ENCODE measurements around the gene RHOH.
"Not testable (repeated sequence)": the region's sequence is repeated elsewhere in the genome, so short reads cannot be mapped to it uniquely, and the experiment has no call there.

RHOH gene, protein sequence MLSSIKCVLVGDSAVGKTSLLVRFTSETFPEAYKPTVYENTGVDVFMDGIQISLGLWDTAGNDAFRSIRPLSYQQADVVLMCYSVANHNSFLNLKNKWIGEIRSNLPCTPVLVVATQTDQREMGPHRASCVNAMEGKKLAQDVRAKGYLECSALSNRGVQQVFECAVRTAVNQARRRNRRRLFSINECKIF

DNA sequence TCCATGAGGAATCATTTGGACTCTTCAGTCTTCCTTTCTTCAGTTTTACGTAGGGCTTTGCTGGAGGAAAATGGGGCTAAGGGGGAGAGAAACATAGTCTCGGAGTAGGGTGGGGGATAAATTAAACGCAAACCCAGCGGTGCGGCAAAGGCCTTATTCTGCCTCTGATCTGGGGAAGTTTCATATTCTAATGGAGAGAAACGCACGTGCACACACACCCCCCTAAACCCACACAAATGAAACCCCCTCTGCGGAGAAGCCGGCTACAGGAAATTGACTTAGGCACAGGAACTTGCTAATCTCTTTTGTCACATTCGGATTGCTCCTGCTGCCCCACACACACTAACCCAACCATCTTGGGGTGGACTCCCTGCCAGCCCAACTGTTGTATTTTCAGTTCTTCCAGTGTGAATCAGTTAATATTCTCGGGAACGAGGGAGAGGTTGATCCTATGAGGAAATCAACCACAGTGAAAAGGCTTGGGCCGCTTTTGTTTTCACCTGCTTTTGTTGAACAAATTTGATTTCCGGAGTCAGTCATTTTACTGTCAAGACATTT lies at the start of gene RHOH:
TSS of gene RHOH (plus strand) at position 308 of the 558 bp plus-strand sequence. CDS start 46,356 bp downstream, outside the sequence.
- no peak for DNase-seq

DNA sequence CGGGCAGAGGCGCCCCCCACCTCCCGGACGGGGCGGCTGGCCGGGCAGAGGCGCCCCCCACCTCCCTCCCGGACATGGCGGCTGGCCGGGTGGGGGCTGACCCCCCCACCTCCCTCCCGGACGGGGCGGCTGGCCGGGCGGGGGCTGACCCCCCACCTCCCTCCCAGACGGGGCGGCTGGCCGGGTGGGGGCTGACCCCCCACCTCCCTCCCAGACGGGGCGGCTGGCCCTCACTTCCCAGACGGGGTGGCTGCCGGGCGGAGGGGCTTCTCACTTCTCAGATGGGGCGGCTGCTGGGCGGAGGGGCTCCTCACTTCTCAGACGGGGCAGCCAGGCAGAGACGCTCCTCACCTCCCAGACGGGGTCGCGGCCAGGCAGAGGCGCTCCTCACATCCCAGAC lies 49.3 kb upstream of the RHOH start:
- DNase-seq = not testable (repeated sequence)

DNA sequence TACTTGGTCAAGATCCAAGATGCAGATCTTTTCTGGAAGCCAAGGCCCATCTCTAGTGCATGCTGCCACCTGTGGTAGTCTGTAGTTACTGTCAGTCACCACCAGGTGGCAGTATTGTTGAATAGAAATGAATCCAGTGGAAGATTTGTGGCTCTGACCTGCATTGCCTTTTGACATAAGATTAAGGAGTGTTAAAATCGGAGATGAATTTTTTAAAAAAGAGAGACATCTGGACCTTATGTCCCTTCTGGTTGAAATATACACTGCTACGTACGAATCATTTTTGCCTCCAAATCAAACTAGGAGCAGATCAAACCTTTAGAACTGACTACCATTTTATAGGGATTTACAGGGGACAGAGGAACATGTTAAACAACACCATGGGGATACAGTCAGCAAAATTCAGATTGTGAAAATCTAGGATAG lies 46.9 kb upstream of the RHOH start:
- DNase-seq = no peak

DNA sequence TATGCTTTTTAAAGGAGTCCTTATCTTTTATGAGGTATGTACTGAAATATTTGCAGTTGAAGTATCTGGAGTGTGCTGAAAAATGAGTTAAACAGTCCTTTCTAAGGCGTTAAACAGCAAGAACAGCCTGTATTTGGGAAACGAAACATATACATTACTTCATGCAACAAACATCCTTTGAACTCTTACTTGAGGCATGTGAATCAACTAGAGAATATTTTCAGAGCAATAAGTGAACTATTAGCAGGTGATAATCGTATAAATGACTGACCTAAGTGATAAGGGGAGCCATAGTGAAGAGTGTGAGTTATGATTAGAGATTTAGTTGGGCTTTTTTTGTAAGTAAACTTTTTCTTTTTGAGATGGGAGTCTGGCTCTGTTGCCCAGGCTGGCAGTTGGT lies 45.9 kb upstream of the RHOH start:
- DNase-seq = no peak

DNA sequence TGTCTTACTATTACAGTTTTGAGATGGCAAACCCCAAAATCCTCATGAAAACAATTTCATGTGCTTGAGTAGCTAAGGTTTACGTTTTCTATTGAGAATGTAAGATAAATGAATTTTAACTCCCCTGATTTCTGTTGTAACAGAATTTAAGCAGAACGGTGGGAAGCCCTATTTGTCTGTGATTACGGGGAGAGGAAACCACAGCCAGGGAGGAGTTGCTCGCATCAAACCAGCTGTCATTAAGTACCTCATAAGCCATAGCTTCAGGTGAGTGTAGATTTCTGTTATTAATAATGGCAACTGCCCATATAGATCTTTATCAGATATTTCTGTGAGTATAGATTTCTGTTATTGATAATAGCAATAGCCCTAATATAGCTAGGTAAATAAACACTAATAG lies 44.2 kb upstream of the RHOH start:
- no peak for DNase-seq

DNA sequence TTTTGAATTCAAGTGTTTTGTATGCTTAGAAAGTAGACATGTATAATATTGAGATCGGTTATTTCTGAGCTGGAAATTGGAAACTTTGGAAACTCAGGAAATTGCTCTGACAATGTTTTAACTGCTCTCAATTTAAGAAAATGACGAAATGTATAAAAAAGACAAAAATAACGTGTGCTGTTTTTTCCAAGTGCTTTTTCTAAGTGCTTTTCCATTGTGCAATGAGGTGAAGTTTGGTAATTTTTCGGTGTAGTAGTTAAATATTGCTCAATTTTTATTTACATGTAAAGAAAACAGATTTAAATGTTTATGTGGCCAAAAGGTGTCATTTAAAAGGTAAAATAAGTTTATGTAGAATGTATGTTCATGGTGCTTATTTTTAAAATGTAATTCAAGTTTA lies 39.4 kb upstream of the RHOH start:
- no peak for DNase-seq

DNA sequence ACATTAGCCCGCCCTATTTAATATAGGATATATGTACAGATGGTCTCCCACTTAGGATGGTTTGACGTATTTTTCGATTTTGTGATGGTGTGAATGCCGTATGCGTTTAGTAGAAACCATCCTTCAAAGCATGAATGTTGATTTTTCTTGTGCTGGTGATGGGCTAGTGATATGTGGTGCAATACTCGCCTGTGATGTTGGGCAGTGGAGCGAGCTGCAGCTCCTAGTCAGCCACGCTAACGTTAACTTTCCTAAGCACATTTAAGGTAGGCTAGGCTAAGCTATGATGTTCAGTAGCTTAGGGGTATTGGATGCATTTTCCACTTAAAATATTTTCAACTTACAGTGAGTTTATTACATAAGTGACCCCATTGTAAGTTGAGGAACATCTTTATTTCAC lies 36.6 kb upstream of the RHOH start:
- DNase-seq = no peak

DNA sequence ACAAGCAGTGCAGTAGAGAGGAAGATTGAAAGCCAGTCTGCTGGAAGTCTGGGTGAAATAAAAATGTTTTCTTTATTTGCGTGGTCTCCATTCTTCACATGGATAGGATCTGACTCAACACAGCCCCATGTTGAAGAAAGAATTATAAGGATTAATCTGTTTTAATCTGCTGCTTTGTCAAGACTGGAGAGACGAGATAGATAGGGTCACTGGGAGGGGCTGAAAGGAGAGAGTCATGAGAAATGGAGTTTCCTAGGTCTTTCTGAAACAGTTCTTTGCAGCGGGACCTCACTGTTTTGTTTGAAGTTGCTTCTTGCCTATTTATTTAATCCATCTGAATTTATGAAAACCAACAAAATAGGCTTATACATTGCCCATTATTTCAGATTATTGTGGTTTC lies 32.4 kb upstream of the RHOH start:
- DNase-seq = no peak

DNA sequence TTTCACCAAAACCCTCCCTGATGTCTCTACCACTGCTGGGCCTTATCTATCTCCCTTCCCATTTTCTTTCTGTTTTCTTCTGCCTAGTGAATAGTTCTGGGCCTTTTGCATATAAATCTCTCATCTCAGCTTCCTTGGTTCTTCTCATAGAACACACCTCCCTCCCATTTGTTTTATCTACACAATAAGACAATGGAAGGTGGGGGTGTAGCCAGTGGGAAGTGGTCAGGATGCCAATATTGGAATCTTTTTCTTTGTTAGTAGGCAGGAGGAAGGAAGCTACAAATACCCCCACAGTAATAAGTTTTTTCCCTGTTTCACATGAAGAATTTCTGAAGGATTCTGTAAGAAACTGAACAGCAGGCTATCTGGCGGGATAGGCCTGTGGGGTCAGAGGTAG lies 30.9 kb upstream of the RHOH start:
- no peak for DNase-seq

DNA sequence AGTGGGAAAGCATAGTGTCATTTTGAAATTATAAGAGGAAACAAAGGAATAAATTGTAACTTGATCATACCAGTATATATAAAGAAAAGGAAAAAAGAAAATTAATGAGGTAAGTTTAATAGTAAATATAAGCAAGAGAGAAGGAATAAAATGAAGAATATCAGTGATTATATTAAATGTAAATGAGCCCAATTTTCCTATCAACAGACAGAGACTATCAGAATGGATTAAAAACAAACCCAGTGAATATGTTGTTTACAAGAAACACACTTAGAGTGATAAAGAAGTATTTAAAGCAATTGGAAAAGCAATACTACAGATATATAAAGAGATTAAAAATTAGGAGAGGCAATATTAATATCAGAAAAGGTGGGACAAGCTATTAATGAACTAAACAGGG lies 28.8 kb upstream of the RHOH start:
- no peak for DNase-seq

DNA sequence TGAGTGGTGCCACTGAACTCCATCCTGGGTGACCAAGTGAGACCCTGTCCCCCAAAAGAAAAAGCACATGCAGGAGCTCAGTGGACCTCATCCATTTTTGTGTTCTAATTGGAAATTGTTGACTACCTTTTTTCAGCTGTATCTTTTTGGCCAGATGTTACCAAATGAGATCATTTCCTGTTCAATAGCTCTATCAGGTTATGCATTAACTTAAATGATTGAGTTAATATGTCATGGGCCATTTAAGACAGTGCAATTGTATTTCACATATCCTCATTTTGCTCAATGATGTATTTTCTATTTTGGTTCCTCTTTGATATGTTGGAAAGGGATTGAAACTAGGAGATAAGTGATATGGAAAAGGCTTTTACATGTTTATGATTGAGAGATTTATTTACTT lies 26.2 kb upstream of the RHOH start:
- DNase-seq = no peak

DNA sequence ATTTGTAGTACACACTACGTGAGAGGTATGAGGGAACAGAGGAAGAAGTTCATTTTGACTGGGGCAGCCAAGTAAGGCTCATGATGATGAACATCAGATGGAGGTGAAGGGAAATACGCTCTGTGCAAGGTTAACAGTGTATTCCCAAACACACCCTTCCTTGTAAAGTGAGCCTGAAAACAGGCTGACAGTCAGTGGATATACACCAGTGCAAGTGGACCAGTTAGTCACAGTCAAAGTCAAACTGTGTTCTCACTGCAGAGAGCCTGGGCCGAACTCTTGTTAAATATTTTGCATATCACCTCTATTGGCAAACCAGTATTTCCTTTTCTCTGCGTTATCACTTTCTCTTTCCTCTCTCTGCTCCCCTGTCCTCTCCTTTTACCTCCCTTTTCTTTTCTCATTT lies 23.4 kb upstream of the RHOH start:
- DNase-seq = no peak

DNA sequence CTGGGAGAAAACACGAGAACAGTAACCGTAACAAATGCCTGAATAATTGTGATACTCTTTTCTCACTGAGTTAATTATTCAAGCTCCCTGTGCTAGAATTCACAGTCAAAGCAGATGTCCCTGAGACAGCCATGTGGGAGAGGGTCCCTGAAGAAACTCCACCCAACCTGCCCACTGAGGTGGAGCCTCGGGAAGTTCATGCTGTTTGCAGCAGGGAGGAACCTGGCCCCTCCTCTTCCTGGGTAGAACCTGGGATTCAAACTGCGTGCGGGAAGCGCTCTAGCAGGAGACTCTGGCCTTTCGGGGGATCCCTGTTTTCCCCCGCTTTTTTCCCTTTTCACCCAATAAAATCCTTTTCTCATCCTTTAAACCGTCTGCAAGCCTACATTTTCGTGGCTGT lies 20.2 kb upstream of the RHOH start:
- no peak for DNase-seq

DNA sequence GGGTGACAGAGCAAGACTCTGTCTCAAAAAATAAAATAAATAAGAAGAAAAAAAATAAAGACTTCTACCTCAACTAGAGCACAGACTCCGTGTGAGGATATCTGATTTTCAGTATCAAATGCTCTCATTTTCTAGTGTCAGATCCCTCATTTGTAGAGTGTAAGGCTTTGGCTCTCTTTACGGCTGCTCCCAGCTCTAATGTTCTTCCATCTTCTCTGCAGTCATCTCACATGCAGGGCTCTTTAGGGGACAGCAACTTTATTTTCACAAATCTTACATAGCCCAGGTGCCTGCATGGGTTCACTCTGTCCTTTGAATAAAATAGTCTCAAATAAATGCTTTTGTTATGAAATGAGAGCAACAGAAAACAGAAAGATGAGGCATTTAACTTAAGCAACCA lies 19.2 kb upstream of the RHOH start:
- no peak for DNase-seq

DNA sequence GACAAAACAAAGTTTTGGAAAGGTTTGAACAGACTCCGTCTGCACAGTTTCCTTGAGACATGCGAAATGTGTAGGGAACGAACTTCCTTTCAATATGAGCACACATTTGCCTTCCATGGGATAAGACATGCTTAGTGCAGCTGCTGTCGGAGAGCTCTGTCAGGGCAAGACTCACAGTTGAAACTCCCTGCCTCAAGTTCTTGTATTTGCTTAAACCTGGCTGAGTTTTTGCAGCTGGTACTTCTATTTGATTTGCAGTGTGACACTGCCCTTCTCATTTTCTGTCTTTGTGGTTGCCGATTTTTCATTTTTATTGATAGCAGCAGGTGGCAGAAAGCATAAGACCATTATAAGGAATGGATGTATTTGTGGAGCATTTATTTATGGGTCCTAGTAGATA lies 18.2 kb upstream of the RHOH start:
- DNase-seq = no peak

DNA sequence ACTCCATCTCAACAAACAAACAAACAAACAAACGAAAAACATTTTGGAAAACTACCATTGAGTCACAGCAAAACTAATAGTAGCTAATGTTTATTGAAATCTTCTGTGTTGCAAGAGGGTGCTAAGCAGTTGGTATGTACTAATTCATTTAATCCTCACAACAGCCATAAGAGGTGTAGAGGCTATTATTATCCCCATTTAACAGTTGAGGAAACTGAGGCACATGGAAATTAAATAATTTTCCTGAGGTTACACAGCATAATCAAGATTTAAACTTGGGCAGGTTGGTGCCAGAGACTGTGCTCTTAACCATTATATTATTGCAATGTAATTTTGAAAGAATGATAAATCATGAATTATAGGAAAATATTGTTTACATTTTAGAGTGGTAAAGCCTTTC lies 17.5 kb upstream of the RHOH start:
- DNase-seq = no peak

DNA sequence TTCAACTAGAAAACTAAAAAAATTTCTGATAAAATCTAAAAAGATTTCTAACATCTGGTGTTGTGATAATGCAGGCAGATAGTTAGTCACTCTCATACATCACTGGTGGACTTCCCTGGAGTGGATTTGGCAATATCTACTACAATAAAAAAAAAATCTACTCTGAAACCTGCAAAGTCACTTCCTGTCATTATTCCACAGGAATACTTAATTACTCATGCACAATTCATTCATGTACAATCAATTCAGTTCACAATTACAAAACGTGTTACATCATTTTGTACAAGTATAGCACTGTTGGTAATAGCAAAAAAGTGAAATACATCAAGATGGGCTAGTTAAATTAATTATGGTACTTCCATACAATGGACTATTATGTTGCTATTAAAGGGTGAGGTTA lies 16.5 kb upstream of the RHOH start:
- no peak for DNase-seq

DNA sequence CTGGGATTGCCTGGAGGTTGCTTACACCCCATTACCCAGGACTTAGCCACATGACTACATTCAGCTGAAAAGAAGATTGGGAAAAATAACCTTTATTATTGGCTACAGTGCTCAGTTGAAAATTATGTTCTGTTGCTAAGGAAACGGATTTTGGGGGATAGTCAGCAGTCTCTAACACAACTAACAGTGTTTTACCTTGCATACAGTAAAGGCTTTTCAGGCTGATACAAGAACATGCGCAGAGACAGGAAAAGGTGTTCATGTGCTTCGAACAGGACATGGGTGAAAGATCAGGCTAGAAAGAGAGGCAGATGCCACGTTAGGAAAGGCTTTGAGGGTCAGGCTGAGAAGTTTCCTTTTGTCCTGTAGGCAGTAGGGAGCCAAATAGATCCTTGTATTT lies 14.8 kb upstream of the RHOH start:
- no peak for DNase-seq

DNA sequence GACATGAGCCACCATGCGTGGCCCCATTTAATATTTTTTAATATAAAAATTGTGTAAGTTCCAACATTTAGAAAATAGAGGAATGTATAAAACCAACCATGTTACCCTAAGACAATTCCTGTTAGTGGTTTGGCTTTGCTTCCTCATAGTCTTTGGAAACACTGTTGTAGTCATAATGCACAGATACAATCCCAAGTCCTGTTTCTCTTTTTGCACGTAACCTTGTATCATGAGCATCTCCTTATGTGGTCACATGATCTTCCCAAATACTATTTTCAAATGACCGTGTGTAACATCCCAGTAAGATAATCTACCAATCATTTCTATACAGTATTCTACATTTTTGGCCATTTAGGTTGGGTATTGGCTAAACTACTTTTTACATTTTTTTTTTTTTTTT lies 13.9 kb upstream of the RHOH start:
- DNase-seq = no peak

DNA sequence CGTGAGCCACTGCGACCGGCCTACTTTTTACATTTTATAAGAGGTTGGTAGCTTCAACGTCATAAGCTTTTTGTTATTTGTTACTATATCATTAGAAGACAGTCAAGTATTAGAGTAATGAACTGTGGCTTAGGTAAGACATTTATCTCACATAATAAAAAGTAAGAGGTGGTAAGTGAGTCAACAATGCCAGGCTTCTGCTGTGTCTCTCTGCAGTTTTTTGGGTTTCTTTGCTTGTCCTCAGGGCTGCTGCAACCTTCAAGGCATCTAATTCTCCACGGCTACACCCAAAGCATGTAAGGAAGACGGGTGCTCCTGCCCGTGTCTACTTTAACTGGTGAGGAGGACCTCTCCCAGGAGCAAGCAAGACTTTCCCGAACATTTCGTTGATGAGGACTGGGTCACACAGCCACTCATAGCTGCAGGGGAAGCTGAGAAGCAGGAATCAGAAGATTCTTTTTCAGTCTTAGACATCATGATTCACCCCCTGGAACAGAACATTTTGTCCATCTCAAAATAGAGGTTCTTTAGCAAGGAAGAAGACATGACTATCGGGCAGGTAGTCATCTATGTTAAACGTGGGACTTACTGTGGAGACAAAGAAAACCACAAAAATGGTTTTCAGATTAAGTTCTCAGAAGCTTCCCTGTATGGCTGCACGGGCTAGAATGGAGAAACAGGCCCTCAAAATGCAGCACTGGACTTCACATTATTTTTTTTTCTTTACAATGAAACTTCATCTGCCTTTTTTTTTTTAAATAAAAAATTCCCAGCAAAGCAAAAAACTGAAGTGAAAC lies 13.0 kb upstream of the RHOH start:
- DNase-seq = no peak

DNA sequence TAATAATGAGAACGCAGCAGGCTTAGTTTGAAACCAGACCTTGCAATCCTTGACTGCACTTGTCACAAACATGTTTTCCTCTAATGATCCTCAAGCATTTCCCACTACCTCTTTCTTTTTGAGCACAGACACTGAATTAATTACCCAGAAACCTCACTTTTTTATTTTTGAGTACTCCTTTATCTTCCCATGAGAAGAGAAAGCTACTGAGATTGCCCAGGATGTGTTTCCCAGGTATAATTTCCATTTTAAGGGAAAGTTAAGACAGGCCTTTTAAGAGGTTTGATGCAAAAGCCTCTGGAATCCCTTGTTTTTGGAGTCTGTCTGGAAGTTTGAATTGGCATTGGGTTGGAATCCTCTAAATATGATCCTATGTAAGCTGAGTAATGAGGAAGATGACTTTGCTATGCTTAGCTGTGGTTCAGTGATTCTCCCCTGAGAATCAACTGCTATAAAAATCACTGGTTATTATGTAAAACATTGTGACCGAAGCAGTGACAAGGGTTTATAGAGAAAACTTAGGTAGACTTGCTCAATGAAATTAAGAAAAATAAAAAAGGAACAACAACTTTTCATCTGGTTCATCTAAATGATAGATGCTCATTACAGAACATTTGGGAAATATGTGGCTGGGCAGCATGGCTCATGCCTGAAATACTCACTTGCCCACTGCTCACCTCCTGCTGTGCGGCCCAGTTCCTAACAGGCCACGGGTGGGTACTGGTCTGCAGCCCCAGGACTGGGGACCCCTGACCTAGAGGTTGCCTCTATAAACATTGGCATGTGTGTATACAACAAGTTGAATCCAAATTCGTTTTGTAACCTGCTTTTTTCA lies 10.8 kb upstream of the RHOH start:
- no peak for DNase-seq

DNA sequence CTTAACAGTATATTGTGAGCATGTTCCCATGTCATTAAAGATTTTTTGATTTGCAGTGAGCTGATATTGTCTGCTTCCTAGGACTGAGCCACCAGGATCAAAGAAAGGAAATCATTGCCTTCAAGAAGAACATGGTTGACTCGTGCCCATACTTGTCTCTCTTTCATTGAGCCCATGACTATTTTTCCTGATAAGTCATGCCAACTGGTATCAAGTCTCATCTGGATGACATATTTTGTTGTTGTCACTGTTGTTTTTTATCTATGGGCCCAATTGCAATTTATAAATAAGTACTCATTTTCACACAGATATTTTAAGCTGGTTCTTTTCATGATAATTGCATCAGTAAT lies 10.2 kb upstream of the RHOH start:
- no peak for DNase-seq

DNA sequence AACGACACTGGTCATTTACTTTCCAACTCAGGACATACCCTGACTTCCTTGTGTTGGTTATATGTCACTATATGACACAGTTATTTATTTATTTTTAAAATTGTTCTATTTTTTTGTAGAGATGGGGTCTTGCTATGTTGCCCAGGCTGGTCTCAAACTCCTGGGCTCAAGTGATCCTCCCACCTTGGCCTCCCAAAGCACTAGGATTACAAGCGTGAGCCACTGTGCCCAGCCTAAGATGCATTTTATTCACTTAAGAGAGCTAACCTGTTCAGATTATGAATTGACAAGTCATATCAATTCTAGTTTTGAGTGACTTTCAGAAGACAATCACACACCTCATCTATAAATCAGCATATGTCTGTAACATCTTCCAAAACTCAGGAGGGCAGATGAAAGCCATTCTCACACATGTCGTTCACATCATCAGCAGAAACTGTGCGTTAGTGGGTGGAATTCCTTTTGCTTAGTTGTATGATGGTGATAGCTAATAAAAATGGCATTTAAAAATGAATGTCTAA lies 9.4 kb upstream of the RHOH start:
- no peak for DNase-seq

DNA sequence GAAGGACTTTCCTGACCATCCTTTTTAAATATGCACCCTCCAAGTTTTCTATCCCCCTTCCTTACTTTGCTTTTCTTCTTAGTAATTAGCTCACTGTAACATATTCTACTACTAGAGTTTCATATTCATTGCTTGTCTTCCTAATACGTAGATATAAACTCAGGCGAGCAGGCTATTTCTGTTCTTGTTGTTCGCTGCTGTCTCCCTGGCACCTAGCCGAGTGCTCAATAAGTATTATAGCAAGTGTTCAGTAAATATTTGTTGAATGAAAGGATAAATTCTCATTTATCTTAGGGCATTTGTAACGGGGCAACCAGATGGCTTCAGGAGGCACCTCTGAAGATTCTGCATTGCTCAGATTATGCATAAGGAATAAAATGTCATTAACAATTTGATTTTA lies 6.8 kb upstream of the RHOH start:
- DNase-seq = no peak
